GM12875 (cell line): ENCODE data around the gene FRZB.
"Not testable (repeated sequence)": the region's sequence is repeated elsewhere in the genome, so short reads cannot be mapped to it uniquely, and the experiment has no call there.

Experiments used
- H3K4me3 ChIP-seq: one replicate; pipeline ENCODE4 v1.5.1; 2011; ENCODE audit warnings: low read depth, low read length, control low read depth
- CTCF ChIP-seq: IDR thresholded peaks from 2 replicates; pipeline ENCODE4 v1.5.1; 2011; ENCODE audit warnings: low read depth, mild to moderate bottlenecking, control low read depth, inconsistent platforms, low read length, moderate library complexity, borderline replicate concordance; ENCODE audit not compliant: insufficient read depth

The FRZB gene

GRCh38 chr2:182890305-182890704, 23.9 kb upstream of the FRZB start:
- no peak for TF ChIP-seq CTCF
- no peak overlapping the region for H3K4me3 ChIP-seq

GRCh38 chr2:182887753-182888415, 21.4 kb upstream of the FRZB start:
- no peak for TF ChIP-seq CTCF
- H3K4me3 ChIP-seq: no peak overlapping the region

GRCh38 chr2:182887093-182887492, 20.7 kb upstream of the FRZB start:
- TF ChIP-seq CTCF: no peak
- no peak overlapping the region for H3K4me3 ChIP-seq

GRCh38 chr2:182885771-182886170, 19.3 kb upstream of the FRZB start:
- H3K4me3 ChIP-seq: no peak overlapping the region
- TF ChIP-seq CTCF: no peak

- TF ChIP-seq CTCF: no peak
- H3K4me3 ChIP-seq: no peak overlapping the region
Observed at GRCh38 chr2:182883451-182883850, 17.0 kb upstream of the FRZB start.

GRCh38 chr2:182880100-182880499, 13.7 kb upstream of the FRZB start:
- H3K4me3 ChIP-seq: not testable (repeated sequence)

- H3K4me3 ChIP-seq: not testable (repeated sequence)
Observed at GRCh38 chr2:182876653-182877052, 10.2 kb upstream of the FRZB start.

- peak; percentile 62 for TF ChIP-seq CTCF
Observed at GRCh38 chr2:182870227-182870626, 3.8 kb upstream of the FRZB start.

More at GRCh38 chr2:182870227-182870626, 3.8 kb upstream of the FRZB start:
- H3K4me3 ChIP-seq: no peak overlapping the region
